ENCODE data around the gene HS3ST4.
A peak's percentile ranks its signal among the peaks of the same experiment; 100 is the strongest.

The HS3ST4 gene

GRCh38 chr16:25828510-25828909, 136.8 kb downstream of the HS3ST4 start:
- DNase-seq: no peak

GRCh38 chr16:25832291-25832690, 140.5 kb downstream of the HS3ST4 start:
- DNase-seq: no peak

- DNase-seq: no peak
These were observed 142.3 kb downstream of the HS3ST4 start for GRCh38 chr16:25834101-25834500.

GRCh38 chr16:25835126-25835525, 143.4 kb downstream of the HS3ST4 start:
- no peak for DNase-seq

GRCh38 chr16:25838724-25839186, 147.0 kb downstream of the HS3ST4 start:
- DNase-seq: peak in 7 of 14 donors; percentile 2 to 34 (median 8)

- no peak for DNase-seq
These were observed 150.0 kb downstream of the HS3ST4 start for GRCh38 chr16:25841761-25842160.

GRCh38 chr16:25845901-25846300, 154.1 kb downstream of the HS3ST4 start:
- DNase-seq: no peak

GRCh38 chr16:25854141-25854540, 162.4 kb downstream of the HS3ST4 start:
- no peak for DNase-seq

- DNase-seq: no peak
These were observed 163.3 kb downstream of the HS3ST4 start for GRCh38 chr16:25855063-25855462.

GRCh38 chr16:25855818-25856217, 164.1 kb downstream of the HS3ST4 start:
- no peak for DNase-seq

GRCh38 chr16:25859645-25860044, 167.9 kb downstream of the HS3ST4 start:
- no peak for DNase-seq

GRCh38 chr16:25867041-25867440, 175.3 kb downstream of the HS3ST4 start:
- no peak for DNase-seq

- DNase-seq: no peak
These were observed 176.3 kb downstream of the HS3ST4 start for GRCh38 chr16:25868106-25868505.

GRCh38 chr16:25868706-25869370, 177.1 kb downstream of the HS3ST4 start:
- no peak for DNase-seq

GRCh38 chr16:25872369-25873070, 180.8 kb downstream of the HS3ST4 start:
- DNase-seq: no peak

- no peak for DNase-seq
These were observed 182.4 kb downstream of the HS3ST4 start for GRCh38 chr16:25874196-25874595.

GRCh38 chr16:25875956-25876598, 184.3 kb downstream of the HS3ST4 start:
- peak in 1 of 14 donors; percentile 1 for DNase-seq

GRCh38 chr16:25877103-25877502, 185.3 kb downstream of the HS3ST4 start:
- DNase-seq: no peak

- DNase-seq: no peak
These were observed 194.8 kb downstream of the HS3ST4 start for GRCh38 chr16:25886598-25886997.

- DNase-seq: peak in 5 of 14 donors; percentile 2 to 39 (median 7)
These were observed 197.1 kb downstream of the HS3ST4 start for GRCh38 chr16:25888868-25889267.

GRCh38 chr16:25893332-25893731, 201.6 kb downstream of the HS3ST4 start:
- DNase-seq: no peak

GRCh38 chr16:25894093-25894492, 202.3 kb downstream of the HS3ST4 start:
- DNase-seq: no peak

GRCh38 chr16:25895380-25895779, 203.6 kb downstream of the HS3ST4 start:
- DNase-seq: no peak

- no peak for DNase-seq
These were observed 204.7 kb downstream of the HS3ST4 start for GRCh38 chr16:25896411-25896810.

Data from C1 segment of cervical spinal cord (tissue), 14 donors.